ENCODE results near the gene PRRC2B.
A peak's percentile ranks its signal among the peaks of the same experiment; 100 is the strongest.

PRRC2B gene

DNA sequence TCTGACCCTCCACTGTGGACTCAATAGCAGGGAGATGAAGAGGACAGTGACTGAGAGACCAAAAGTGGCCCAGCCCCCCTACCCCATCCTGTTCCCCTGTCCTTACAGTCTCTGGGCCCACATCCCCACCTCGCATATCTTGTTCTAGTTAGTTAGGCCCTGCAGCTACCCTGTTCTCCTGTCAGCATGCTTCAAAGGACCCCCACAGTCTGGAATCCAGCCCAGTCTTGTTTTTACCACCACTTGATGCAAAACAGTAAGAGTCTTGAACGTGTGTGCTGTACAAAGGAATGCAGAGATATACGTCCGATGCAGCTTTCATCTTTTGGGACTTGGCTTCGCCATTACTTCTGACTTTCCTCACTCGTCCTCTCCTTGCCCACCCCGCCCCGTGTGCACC lies 96.6 kb downstream of the PRRC2B start:
- Histone ChIP-seq H3K4me3 (ENCODE audit: low read length in 2 of 2) (no peak overlapping the region), H3K36me3 (ENCODE audit: control insufficient read depth in 2 of 2, insufficient read depth in 2 of 2, low read length in 2 of 2) (peaks cover 92 to 93% of the 10 kb centered on the region in 2 donors), H3K27me3 (ENCODE audit: control insufficient read depth in 2 of 2, insufficient read depth in 2 of 2, low read length in 2 of 2) (no peaks in the 10 kb centered on the region), H3K9me3 (ENCODE audit: control insufficient read depth in 2 of 2, low read length in 2 of 2) (no peaks in the 10 kb centered on the region), H3K9ac (ENCODE audit: low read depth in 1 of 2, low read length in 2 of 2) (no peak overlapping the region), H3K27ac (ENCODE audit: low read depth in 2 of 2, low read length in 2 of 2) (no peak overlapping the region), H3K4me1 (ENCODE audit: control insufficient read depth in 2 of 2, insufficient read depth in 2 of 2, low read length in 2 of 2) (no peaks in the 10 kb centered on the region)

GRCh38 chr9:131491001-131491710 lies 97.3 kb downstream of the PRRC2B start:
- no peaks in the 10 kb centered on the region for H3K9me3 ChIP-seq (ENCODE audit: control insufficient read depth in 2 of 2, low read length in 2 of 2)
- H3K4me1 ChIP-seq (ENCODE audit: control insufficient read depth in 2 of 2, insufficient read depth in 2 of 2, low read length in 2 of 2), result no peaks in the 10 kb centered on the region
- no peak overlapping the region for H3K9ac ChIP-seq (ENCODE audit: low read depth in 1 of 2, low read length in 2 of 2)
- H3K27ac ChIP-seq (ENCODE audit: low read depth in 2 of 2, low read length in 2 of 2), result no peak overlapping the region
- no peak overlapping the region for H3K4me3 ChIP-seq (ENCODE audit: low read length in 2 of 2)
- H3K36me3 ChIP-seq (ENCODE audit: control insufficient read depth in 2 of 2, insufficient read depth in 2 of 2, low read length in 2 of 2), result peaks cover 91 to 93% of the 10 kb centered on the region in 2 donors
- H3K27me3 ChIP-seq (ENCODE audit: control insufficient read depth in 2 of 2, insufficient read depth in 2 of 2, low read length in 2 of 2), result no peaks in the 10 kb centered on the region

DNA sequence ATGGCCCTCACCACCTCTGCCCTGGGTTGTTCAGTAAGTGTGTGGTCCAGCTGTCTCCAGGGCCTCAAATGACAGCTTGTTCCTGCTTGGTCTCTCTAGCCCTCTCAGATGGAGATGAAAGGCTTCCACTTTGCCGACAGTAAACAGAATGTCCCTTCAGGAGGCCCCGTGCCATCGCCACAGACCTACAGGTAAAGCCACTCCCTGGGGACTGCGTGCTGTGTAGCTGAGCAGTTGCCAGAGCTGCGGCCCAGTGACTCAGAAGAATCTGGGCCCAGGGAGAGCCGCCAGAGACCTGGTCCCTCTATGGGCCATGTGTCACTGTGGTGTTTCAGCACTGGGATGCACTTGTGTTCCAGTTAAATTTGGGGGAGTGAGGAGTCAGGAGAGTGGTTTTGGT lies 98.2 kb downstream of the PRRC2B start:
- no peaks in the 10 kb centered on the region for H3K27me3 ChIP-seq (ENCODE audit: control insufficient read depth in 2 of 2, insufficient read depth in 2 of 2, low read length in 2 of 2)
- H3K36me3 ChIP-seq (ENCODE audit: control insufficient read depth in 2 of 2, insufficient read depth in 2 of 2, low read length in 2 of 2), result peaks cover 89 to 93% of the 10 kb centered on the region in 2 donors
- H3K4me1 ChIP-seq (ENCODE audit: control insufficient read depth in 2 of 2, insufficient read depth in 2 of 2, low read length in 2 of 2), result peaks cover 0 to 4% of the 10 kb centered on the region in 2 donors
- no peak overlapping the region for H3K9ac ChIP-seq (ENCODE audit: low read depth in 1 of 2, low read length in 2 of 2)
- H3K4me3 ChIP-seq (ENCODE audit: low read length in 2 of 2), result no peak overlapping the region
- no peak overlapping the region for H3K27ac ChIP-seq (ENCODE audit: low read depth in 2 of 2, low read length in 2 of 2)
- H3K9me3 ChIP-seq (ENCODE audit: control insufficient read depth in 2 of 2, low read length in 2 of 2), result no peaks in the 10 kb centered on the region

- H3K4me1 ChIP-seq (ENCODE audit: control insufficient read depth in 2 of 2, insufficient read depth in 2 of 2, low read length in 2 of 2), result peaks cover 0 to 9% of the 10 kb centered on the region in 2 donors
- H3K27ac ChIP-seq (ENCODE audit: low read depth in 2 of 2, low read length in 2 of 2), result no peak overlapping the region
- no peaks in the 10 kb centered on the region for H3K27me3 ChIP-seq (ENCODE audit: control insufficient read depth in 2 of 2, insufficient read depth in 2 of 2, low read length in 2 of 2)
- H3K36me3 ChIP-seq (ENCODE audit: control insufficient read depth in 2 of 2, insufficient read depth in 2 of 2, low read length in 2 of 2), result peaks cover 81 to 94% of the 10 kb centered on the region in 2 donors
- H3K9ac ChIP-seq (ENCODE audit: low read depth in 1 of 2, low read length in 2 of 2), result no peak overlapping the region
- no peak overlapping the region for H3K4me3 ChIP-seq (ENCODE audit: low read length in 2 of 2)
- H3K9me3 ChIP-seq (ENCODE audit: control insufficient read depth in 2 of 2, low read length in 2 of 2), result no peaks in the 10 kb centered on the region
Measured at GRCh38 chr9:131494296-131494870, 100.5 kb downstream of the PRRC2B start.

DNA sequence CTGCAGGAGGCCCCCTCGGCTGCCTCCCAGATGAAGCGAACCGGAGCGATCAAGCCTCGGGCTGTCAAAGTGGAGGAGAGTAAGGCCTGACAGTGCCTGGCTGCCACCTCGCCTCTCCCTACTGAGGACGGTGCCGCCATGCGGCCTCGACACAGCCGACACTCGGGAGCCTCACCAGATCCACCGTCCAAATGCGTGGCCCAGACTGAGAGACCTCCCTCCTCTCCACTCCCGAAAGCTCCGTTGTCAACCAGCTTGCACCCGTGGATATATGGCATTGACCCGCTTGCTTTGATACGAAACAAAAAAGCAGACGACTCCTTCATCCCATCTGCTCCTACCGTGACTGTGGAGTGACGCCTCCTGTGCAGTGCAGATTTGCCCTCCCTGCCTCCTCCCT lies 101.9 kb downstream of the PRRC2B start:
- Histone ChIP-seq H3K9ac (ENCODE audit: low read depth in 1 of 2, low read length in 2 of 2) (no peak overlapping the region), H3K36me3 (ENCODE audit: control insufficient read depth in 2 of 2, insufficient read depth in 2 of 2, low read length in 2 of 2) (peaks cover 67 to 85% of the 10 kb centered on the region in 2 donors), H3K27ac (ENCODE audit: low read depth in 2 of 2, low read length in 2 of 2) (no peak overlapping the region), H3K9me3 (ENCODE audit: control insufficient read depth in 2 of 2, low read length in 2 of 2) (no peaks in the 10 kb centered on the region), H3K4me3 (ENCODE audit: low read length in 2 of 2) (no peak overlapping the region), H3K27me3 (ENCODE audit: control insufficient read depth in 2 of 2, insufficient read depth in 2 of 2, low read length in 2 of 2) (no peaks in the 10 kb centered on the region), H3K4me1 (ENCODE audit: control insufficient read depth in 2 of 2, insufficient read depth in 2 of 2, low read length in 2 of 2) (peaks cover 0 to 9% of the 10 kb centered on the region in 2 donors)

DNA sequence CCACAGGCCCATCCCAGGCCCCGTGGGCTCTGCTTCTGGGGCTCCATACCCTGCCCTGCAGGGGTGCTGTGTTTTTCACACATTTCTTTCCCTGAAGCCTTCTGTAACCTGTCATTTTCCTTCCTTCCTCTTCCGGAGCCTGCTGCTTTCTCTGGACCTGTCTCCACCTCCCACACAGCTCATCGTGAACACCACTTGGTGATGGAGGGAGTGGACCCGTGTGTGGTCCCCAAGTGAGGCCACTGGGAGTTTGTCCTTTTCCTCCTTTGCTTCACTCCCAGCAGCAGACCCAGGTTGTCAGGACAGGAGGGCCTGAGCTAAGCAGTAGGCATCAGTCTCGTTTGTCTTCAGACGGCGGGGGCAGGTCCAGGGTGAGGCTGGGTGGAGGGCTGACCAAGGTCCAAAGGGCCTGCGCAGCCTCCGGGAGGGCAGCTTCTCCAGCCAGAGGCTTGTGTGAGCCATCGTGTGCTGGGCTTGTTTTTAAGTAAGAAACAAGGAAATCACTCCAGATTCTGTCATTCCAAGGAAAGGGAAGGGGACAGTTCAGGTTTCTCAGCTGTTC lies 103.0 kb downstream of the PRRC2B start:
- H3K9me3 ChIP-seq (ENCODE audit: control insufficient read depth in 2 of 2, low read length in 2 of 2), result no peaks in the 10 kb centered on the region
- peak overlapping the region in 1 of 2 donors; percentile 38 for H3K27ac ChIP-seq (ENCODE audit: low read depth in 2 of 2, low read length in 2 of 2)
- peaks cover 0 to 11% of the 10 kb centered on the region in 2 donors for H3K4me1 ChIP-seq (ENCODE audit: control insufficient read depth in 2 of 2, insufficient read depth in 2 of 2, low read length in 2 of 2)
- no peak overlapping the region for H3K4me3 ChIP-seq (ENCODE audit: low read length in 2 of 2)
- H3K27me3 ChIP-seq (ENCODE audit: control insufficient read depth in 2 of 2, insufficient read depth in 2 of 2, low read length in 2 of 2), result no peaks in the 10 kb centered on the region
- H3K36me3 ChIP-seq (ENCODE audit: control insufficient read depth in 2 of 2, insufficient read depth in 2 of 2, low read length in 2 of 2), result peaks cover 55 to 74% of the 10 kb centered on the region in 2 donors
- no peak overlapping the region for H3K9ac ChIP-seq (ENCODE audit: low read depth in 1 of 2, low read length in 2 of 2)

DNA sequence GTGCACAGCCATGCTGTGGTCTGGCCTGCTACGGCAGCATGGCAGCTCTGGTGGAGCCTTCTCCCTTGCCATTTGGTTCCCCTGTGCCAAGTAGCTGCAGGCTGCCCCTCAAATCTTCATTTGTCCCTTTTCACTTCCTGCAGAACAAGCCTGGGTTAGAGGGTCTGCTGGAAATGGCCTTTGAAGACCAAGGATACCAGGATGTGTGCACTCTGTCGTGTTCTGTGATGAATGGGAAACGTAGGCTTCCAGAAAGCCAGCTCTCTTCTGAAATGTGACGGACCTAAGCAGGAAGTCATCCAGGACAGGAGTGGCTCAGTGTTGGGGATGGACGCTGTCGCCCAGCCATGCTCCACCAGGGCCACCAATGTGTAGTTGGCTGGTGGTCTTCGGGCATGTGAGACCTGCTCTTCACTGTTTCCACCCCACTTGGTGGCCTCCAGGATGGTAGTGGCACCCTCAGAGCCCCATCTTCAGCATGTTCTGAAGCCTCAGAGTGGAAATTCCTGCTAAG lies 105.4 kb downstream of the PRRC2B start:
- Histone ChIP-seq H3K4me1 (ENCODE audit: control insufficient read depth in 2 of 2, insufficient read depth in 2 of 2, low read length in 2 of 2) (peaks cover 12 to 25% of the 10 kb centered on the region in 2 donors), H3K36me3 (ENCODE audit: control insufficient read depth in 2 of 2, insufficient read depth in 2 of 2, low read length in 2 of 2) (peaks cover 32 to 51% of the 10 kb centered on the region in 2 donors), H3K9ac (ENCODE audit: low read depth in 1 of 2, low read length in 2 of 2) (no peak overlapping the region), H3K27ac (ENCODE audit: low read depth in 2 of 2, low read length in 2 of 2) (no peak overlapping the region), H3K4me3 (ENCODE audit: low read length in 2 of 2) (no peak overlapping the region), H3K9me3 (ENCODE audit: control insufficient read depth in 2 of 2, low read length in 2 of 2) (no peaks in the 10 kb centered on the region), H3K27me3 (ENCODE audit: control insufficient read depth in 2 of 2, insufficient read depth in 2 of 2, low read length in 2 of 2) (no peaks in the 10 kb centered on the region)

- peak overlapping the region in 1 of 2 donors; percentile 3 for H3K27ac ChIP-seq (ENCODE audit: low read depth in 2 of 2, low read length in 2 of 2)
- H3K9me3 ChIP-seq (ENCODE audit: control insufficient read depth in 2 of 2, low read length in 2 of 2), result no peaks in the 10 kb centered on the region
- H3K36me3 ChIP-seq (ENCODE audit: control insufficient read depth in 2 of 2, insufficient read depth in 2 of 2, low read length in 2 of 2), result peaks cover 27 to 43% of the 10 kb centered on the region in 2 donors
- H3K4me3 ChIP-seq (ENCODE audit: low read length in 2 of 2), result no peak overlapping the region
- no peak overlapping the region for H3K9ac ChIP-seq (ENCODE audit: low read depth in 1 of 2, low read length in 2 of 2)
- peaks cover 13 to 27% of the 10 kb centered on the region in 2 donors for H3K4me1 ChIP-seq (ENCODE audit: control insufficient read depth in 2 of 2, insufficient read depth in 2 of 2, low read length in 2 of 2)
- no peaks in the 10 kb centered on the region for H3K27me3 ChIP-seq (ENCODE audit: control insufficient read depth in 2 of 2, insufficient read depth in 2 of 2, low read length in 2 of 2)
Measured at GRCh38 chr9:131500377-131500776, 106.5 kb downstream of the PRRC2B start.

DNA sequence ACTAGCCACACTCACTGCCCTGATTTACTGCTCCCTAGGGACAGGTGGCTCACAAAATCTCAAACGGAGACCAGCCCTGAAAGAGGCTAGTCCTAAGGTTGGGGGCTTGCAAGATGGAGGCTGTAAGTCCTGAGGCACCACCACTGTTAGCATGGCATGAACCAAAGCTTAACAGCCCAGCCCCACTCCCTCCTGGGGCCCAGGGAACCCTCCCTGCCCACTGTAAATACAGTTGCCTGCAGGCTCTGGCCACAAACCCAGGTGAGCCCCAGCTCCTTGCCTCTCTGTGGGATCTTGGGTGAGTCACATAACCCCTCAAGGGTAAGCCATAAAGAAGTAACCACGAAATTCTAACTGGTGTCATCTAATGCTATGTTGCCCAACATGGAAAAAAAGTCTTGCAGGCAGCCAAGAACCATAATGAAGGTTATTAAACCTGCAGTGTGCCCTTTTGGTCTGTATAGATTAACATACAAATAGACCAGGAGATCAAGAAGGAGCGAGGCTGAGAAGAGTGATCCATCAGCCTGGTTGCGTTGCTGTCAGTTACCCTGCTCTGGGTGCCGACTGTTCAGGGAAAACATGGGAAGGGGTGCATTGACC lies 107.2 kb downstream of the PRRC2B start:
- H3K4me1 ChIP-seq (ENCODE audit: control insufficient read depth in 2 of 2, insufficient read depth in 2 of 2, low read length in 2 of 2), result peaks cover 13 to 27% of the 10 kb centered on the region in 2 donors
- peak overlapping the region in 1 of 2 donors; percentile 3 for H3K27ac ChIP-seq (ENCODE audit: low read depth in 2 of 2, low read length in 2 of 2)
- no peak overlapping the region for H3K9ac ChIP-seq (ENCODE audit: low read depth in 1 of 2, low read length in 2 of 2)
- peaks cover 20 to 36% of the 10 kb centered on the region in 2 donors for H3K36me3 ChIP-seq (ENCODE audit: control insufficient read depth in 2 of 2, insufficient read depth in 2 of 2, low read length in 2 of 2)
- no peaks in the 10 kb centered on the region for H3K9me3 ChIP-seq (ENCODE audit: control insufficient read depth in 2 of 2, low read length in 2 of 2)
- no peaks in the 10 kb centered on the region for H3K27me3 ChIP-seq (ENCODE audit: control insufficient read depth in 2 of 2, insufficient read depth in 2 of 2, low read length in 2 of 2)
- no peak overlapping the region for H3K4me3 ChIP-seq (ENCODE audit: low read length in 2 of 2)

Data from mucosa of rectum (tissue), 2 donors.